PC-9 (cell line): ENCODE measurements around the gene EVPL. TPM values are rescaled to one million over a fixed set of nuclear protein-coding genes. Genes with fewer than 3 reads are reported as not detected.
A peak's percentile ranks its signal among the peaks of the same experiment; 100 is the strongest.

ENCODE experiments used
- BruUV-seq: library from RNA; stranded (reverse); fragments of 400-500 nt; replicated peaks from 2 replicates; lab custom pipeline; 2021; lab: Mats Ljungman, UMichigan
- CTCF ChIA-PET: fragments of 300-600 bp; sonication (Branson Sonifier 250); formaldehyde crosslinking; loops from one replicate; lab custom pipeline; 2022; ENCODE audit warnings: antibody characterized with exemption; lab: Charles Lee
- POLR2A ChIA-PET: fragments of 300-600 bp; sonication (Branson Sonifier 250); formaldehyde crosslinking; loops from one replicate; lab custom pipeline; 2022; ENCODE audit warnings: antibody characterized with exemption; ENCODE audit not compliant: unreplicated experiment; lab: Charles Lee
- DNase-seq, 2 experiments: peaks; one replicate each; pipeline versions ENCODE4 v3.0.0 to v3.0.0-alpha.2; 2015 to 2022; ENCODE audit warnings: mixed read lengths in 1 of 2
- H2AFZ ChIP-seq: fragments of 200-600 bp; sonication (generic); 2 replicates; pipeline ENCODE4 v1.8.1; 2017; ENCODE audit warnings: antibody characterized with exemption
- H3F3A ChIP-seq: fragments of 200-600 bp; sonication (generic); 2 replicates; pipeline ENCODE4 v1.8.1; 2017; ENCODE audit warnings: antibody characterized with exemption, mild to moderate bottlenecking, low read depth; ENCODE audit not compliant: insufficient read depth
- H3K27ac ChIP-seq: fragments of 200-600 bp; sonication (generic); 2 replicates; pipeline ENCODE4 v1.6.1; 2016; ENCODE audit warnings: mixed run types
- H3K27me3 ChIP-seq: fragments of 200-600 bp; sonication (generic); 2 replicates; pipeline ENCODE4 v1.6.1; 2016; ENCODE audit warnings: low read depth, mixed run types; ENCODE audit not compliant: insufficient read depth
- H3K36me3 ChIP-seq: fragments of 200-600 bp; sonication (generic); 2 replicates; pipeline ENCODE4 v1.6.1; 2016; ENCODE audit warnings: low read depth, mixed run types
- H3K4me1 ChIP-seq: fragments of 200-600 bp; sonication (generic); replicated peaks from 2 replicates; pipeline ENCODE4 v1.6.1; 2016; ENCODE audit warnings: mixed run types; ENCODE audit not compliant: insufficient read depth
- H3K4me2 ChIP-seq: fragments of 200-600 bp; sonication (generic); 2 replicates; pipeline ENCODE4 v1.6.1; 2017; ENCODE audit warnings: mixed run types
- H3K4me3 ChIP-seq: fragments of 200-600 bp; sonication (generic); 2 replicates; pipeline ENCODE4 v1.6.1; 2016; ENCODE audit warnings: mixed run types
- H3K79me2 ChIP-seq: fragments of 200-600 bp; sonication (generic); 2 replicates; pipeline ENCODE4 v1.6.1; 2017; ENCODE audit warnings: low read depth, mixed run types
- H3K9me2 ChIP-seq: fragments of 200-600 bp; sonication (generic); 2 replicates; pipeline ENCODE4 v1.8.1; 2017; ENCODE audit warnings: mild to moderate bottlenecking; ENCODE audit not compliant: insufficient read depth
- H3K9me3 ChIP-seq: fragments of 200-600 bp; sonication (generic); 2 replicates; pipeline ENCODE4 v1.8.1; 2016; ENCODE audit warnings: low read depth; ENCODE audit not compliant: insufficient read depth
- H4K20me1 ChIP-seq: fragments of 200-600 bp; sonication (generic); 2 replicates; pipeline ENCODE4 v1.8.1; 2017; ENCODE audit not compliant: insufficient read depth
- EZH2 ChIP-seq: fragments of 200-600 bp; sonication (generic); IDR thresholded peaks from 2 replicates; pipeline ENCODE4 v1.8.0; 2017; ENCODE audit warnings: antibody characterized with exemption, low read depth
- intact Hi-C: fragments of 100-400 bp; cut with micrococcal nuclease; formaldehyde crosslinking; loops from one replicate; pipeline ENCODE4 v1.10.0; 2022; ENCODE audit not compliant: unreplicated experiment
- total RNA-seq: library from RNA; stranded (reverse); gene quantifications from 2 replicates; pipeline ENCODE4 v1.2.3, GENCODE V29; 2021
- TF ChIP-seq, protein P1 (sequence below): fragments of 200-600 bp; sonication (generic); conservative IDR thresholded peaks from 2 replicates; pipeline ENCODE4 v1.6.1; 2017; ENCODE audit warnings: mixed run types, antibody characterized with exemption, mild to moderate bottlenecking, moderate library complexity

The EVPL gene
- total RNA-seq, 1 experiment from 2014 or later: 60.8 TPM

GRCh38 chr17:76007131-76007849 lies 19.8 kb downstream of the EVPL start:
- TSS peak; percentile 9 for BruUV-seq
- Histone ChIP-seq H3K79me2 (no peaks in the 10 kb centered on the region), H3K4me3 (no peak overlapping the region), H3K4me2 (no peak overlapping the region), H3F3A (peaks cover 19% of the 10 kb centered on the region), H2AFZ (no peak overlapping the region), H3K36me3 (no peaks in the 10 kb centered on the region), H3K9me2 (no peaks in the 10 kb centered on the region), H4K20me1 (no peaks in the 10 kb centered on the region), H3K4me1 (no peaks in the 10 kb centered on the region; the same call in 1 of the 2 replicates), H3K9me3 (no peaks in the 10 kb centered on the region), H3K27ac (no peak overlapping the region), H3K27me3 (no peaks in the 10 kb centered on the region)
- TF ChIP-seq EZH2: no peak
- no peak for DNase-seq
- intact Hi-C loops: loop anchor here (10.0 kb wide), 1 partner anchor 232 kb away; a partner anchor contains a TSS
- ChIA-PET POLR2A (interaction anchor here (0.6 kb wide), 1 partner anchor 244 kb away, joined by 5 read pairs; no protein-coding TSS in a partner anchor), CTCF (no interaction called here)

- H3K4me1 ChIP-seq: no peaks in the 10 kb centered on the region; the same call in 1 of the 2 replicates
- CTCF ChIA-PET: interaction anchor here (0.5 to 1.1 kb wide), 7 partner anchors 20 to 284 kb away, joined by 3 to 21 read pairs (median 6); partner anchors contain the start of gene MRPL38
- BruUV-seq: no TSS peak
These were observed 21.6 kb downstream of the EVPL start for GRCh38 chr17:76005263-76006149.

DNA sequence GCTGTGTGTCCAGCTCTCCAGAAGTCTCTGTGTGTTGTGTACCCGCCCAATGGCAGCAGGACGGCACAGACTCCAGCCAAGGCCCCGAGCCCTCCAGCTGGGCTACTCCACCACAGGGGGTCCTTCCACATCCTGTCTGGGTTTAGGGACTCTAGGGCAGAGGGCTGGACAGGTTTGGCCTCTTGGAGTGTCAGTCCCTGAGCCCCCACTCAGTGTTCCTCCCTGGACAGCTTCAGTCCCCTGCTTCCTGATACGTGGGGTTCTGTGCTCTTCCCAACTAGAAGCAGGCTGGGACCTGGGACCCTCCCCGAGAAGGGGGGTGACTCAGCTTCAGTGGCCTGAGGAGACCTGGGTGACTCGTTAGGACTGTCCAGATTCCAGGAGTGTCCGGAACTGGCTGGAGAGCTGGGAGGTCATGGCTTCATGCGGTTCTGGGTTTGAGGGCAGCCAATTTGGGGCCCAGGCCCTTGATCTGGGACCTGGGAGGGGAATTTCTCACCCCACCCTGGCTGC lies 22.3 kb downstream of the EVPL start:
- Histone ChIP-seq H3K9me2 (no peaks in the 10 kb centered on the region), H3F3A (peaks cover 22% of the 10 kb centered on the region), H4K20me1 (no peaks in the 10 kb centered on the region), H3K36me3 (no peaks in the 10 kb centered on the region), H2AFZ (no peak overlapping the region), H3K4me3 (no peak overlapping the region), H3K27ac (no peak overlapping the region), H3K4me2 (no peak overlapping the region), H3K4me1 (peaks cover 5% of the 10 kb centered on the region), H3K79me2 (no peaks in the 10 kb centered on the region), H3K9me3 (no peaks in the 10 kb centered on the region), H3K27me3 (no peaks in the 10 kb centered on the region)
- CTCF ChIA-PET: interaction anchor here (0.5 to 1.1 kb wide), 2 partner anchors 99 to 284 kb away, joined by 3 to 8 read pairs; no protein-coding TSS in a partner anchor
- TF ChIP-seq, protein P1, sequence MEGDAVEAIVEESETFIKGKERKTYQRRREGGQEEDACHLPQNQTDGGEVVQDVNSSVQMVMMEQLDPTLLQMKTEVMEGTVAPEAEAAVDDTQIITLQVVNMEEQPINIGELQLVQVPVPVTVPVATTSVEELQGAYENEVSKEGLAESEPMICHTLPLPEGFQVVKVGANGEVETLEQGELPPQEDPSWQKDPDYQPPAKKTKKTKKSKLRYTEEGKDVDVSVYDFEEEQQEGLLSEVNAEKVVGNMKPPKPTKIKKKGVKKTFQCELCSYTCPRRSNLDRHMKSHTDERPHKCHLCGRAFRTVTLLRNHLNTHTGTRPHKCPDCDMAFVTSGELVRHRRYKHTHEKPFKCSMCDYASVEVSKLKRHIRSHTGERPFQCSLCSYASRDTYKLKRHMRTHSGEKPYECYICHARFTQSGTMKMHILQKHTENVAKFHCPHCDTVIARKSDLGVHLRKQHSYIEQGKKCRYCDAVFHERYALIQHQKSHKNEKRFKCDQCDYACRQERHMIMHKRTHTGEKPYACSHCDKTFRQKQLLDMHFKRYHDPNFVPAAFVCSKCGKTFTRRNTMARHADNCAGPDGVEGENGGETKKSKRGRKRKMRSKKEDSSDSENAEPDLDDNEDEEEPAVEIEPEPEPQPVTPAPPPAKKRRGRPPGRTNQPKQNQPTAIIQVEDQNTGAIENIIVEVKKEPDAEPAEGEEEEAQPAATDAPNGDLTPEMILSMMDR: no peak
- TF ChIP-seq EZH2: no peak
- intact Hi-C loops: loop anchor here (1.0 to 10.0 kb wide), 2 partner anchors 100 to 230 kb away; a partner anchor contains a TSS
- BruUV-seq: no TSS peak
- POLR2A ChIA-PET: no interaction called here
- no peak for DNase-seq

More at GRCh38 chr17:76005263-76006149, 21.6 kb downstream of the EVPL start:
- H3K79me2 ChIP-seq: no peaks in the 10 kb centered on the region
- no peaks in the 10 kb centered on the region for H4K20me1 ChIP-seq
- no peak overlapping the region for H3K4me2 ChIP-seq
- H3K9me3 ChIP-seq: no peaks in the 10 kb centered on the region
- DNase-seq: peak; percentile 55 to 82
- no peaks in the 10 kb centered on the region for H3K27me3 ChIP-seq
- TF ChIP-seq, protein P1: peak; percentile 93
- TF ChIP-seq EZH2: no peak
- H3F3A ChIP-seq: peaks cover 22% of the 10 kb centered on the region
- no peaks in the 10 kb centered on the region for H3K9me2 ChIP-seq
- H2AFZ ChIP-seq: no peak overlapping the region
- POLR2A ChIA-PET: interaction anchor here (0.5 kb wide), 2 partner anchors 51 to 283 kb away, joined by 6 to 18 read pairs; no protein-coding TSS in a partner anchor
- H3K36me3 ChIP-seq: no peaks in the 10 kb centered on the region
- H3K4me3 ChIP-seq: no peak overlapping the region
- no peak overlapping the region for H3K27ac ChIP-seq
- intact Hi-C loops: loop anchor here (1.0 to 10.0 kb wide), 2 partner anchors 100 to 231 kb away; a partner anchor contains a TSS
